ENCODE results near the gene XPR1.

GRCh38 chr1:180644526-180645192, 12.8 kb downstream of the XPR1 start:
- TF ChIP-seq CTCF (IDR thresholded peaks at IDR 0.05) (no peak), EP300 (IDR thresholded peaks at IDR 0.05) (no peak), POLR2AphosphoS5 (IDR thresholded peaks at IDR 0.05) (no peak), POLR2A (IDR thresholded peaks at IDR 0.05; ENCODE audit: low read depth) (no peak)

Data from esophagus muscularis mucosa (tissue), 4 donors.